GM21528 (cell line): ENCODE measurements around the gene PARPBP.
"Not testable (repeated sequence)": the region's sequence is repeated elsewhere in the genome, so short reads cannot be mapped to it uniquely, and the experiment has no call there.

Experiments used
- ATAC-seq: cut with Tn5 transposase; IDR thresholded peaks from one replicate; pipeline ENCODE4 v1.9.1; 2021; ENCODE audit warnings: mild to moderate bottlenecking, moderate library complexity; ENCODE audit not compliant: unreplicated experiment, low FRiP score

The PARPBP gene

DNA sequence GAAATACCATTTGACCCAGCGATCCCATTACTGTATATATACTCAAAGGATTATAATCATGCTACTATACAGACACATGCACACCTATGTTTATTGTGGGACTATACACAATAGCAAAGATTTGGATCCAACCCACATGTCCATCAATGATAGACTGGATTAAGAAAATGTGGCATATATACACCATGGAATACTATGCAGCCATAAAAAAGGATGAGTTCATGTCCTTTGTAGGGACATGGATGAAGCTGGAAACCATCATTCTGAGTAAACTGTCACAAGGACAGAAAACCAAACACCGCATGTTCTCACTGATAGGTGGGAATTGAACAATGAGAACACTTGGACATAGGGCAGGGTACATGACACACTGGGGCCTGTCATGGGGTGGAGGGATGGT is 120.9 kb downstream of the PARPBP start:
- not testable (repeated sequence) for ATAC-seq
